ENCODE measurements around the gene RECQL5. TPM values are rescaled to one million over a fixed set of nuclear protein-coding genes. Genes with fewer than 3 reads are reported as not detected.

Gene RECQL5
- total RNA-seq, 1 donor from 2014 or later, result 64.7 TPM

DNA sequence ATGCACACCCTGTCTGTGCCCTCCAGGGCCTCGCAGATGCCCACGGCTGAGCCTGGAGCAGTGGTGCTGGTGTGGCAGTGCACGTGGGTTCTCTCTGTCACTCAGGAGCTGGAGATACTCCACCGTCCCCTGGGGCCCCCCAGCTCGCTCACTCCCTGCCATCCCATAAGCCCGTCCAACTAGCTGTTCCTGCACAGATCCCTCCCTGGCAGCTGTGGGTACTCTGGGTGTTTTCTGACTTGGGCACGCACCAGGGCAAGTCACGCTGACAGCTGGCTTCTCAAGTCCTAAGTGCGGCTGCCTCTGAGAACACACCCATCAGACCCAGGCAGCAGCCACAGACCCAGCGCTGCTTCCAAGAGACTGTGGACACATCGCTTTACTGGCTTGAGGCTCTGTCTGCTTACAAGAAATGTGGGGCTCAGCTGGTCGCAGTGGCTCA, 28.9 kb upstream of the RECQL5 start:
- no peaks in the 10 kb centered on the region for H3K9me3 Mint-ChIP-seq
- H3K4me3 Mint-ChIP-seq, result no peak overlapping the region
- no peaks in the 10 kb centered on the region for H3K27me3 Mint-ChIP-seq
- H3K36me3 Mint-ChIP-seq, result peaks cover 22% of the 10 kb centered on the region
- H3K27ac Mint-ChIP-seq, result no peak overlapping the region
- TF ChIP-seq, protein P1, sequence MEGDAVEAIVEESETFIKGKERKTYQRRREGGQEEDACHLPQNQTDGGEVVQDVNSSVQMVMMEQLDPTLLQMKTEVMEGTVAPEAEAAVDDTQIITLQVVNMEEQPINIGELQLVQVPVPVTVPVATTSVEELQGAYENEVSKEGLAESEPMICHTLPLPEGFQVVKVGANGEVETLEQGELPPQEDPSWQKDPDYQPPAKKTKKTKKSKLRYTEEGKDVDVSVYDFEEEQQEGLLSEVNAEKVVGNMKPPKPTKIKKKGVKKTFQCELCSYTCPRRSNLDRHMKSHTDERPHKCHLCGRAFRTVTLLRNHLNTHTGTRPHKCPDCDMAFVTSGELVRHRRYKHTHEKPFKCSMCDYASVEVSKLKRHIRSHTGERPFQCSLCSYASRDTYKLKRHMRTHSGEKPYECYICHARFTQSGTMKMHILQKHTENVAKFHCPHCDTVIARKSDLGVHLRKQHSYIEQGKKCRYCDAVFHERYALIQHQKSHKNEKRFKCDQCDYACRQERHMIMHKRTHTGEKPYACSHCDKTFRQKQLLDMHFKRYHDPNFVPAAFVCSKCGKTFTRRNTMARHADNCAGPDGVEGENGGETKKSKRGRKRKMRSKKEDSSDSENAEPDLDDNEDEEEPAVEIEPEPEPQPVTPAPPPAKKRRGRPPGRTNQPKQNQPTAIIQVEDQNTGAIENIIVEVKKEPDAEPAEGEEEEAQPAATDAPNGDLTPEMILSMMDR (conservative IDR thresholded peaks at IDR 0.05), result no peak
- peaks cover 27% of the 10 kb centered on the region for H3K4me1 Mint-ChIP-seq (ENCODE audit: unreplicated experiment)
- no peak for DNase-seq (ENCODE audit: extremely low spot score, unreplicated experiment)

DNA sequence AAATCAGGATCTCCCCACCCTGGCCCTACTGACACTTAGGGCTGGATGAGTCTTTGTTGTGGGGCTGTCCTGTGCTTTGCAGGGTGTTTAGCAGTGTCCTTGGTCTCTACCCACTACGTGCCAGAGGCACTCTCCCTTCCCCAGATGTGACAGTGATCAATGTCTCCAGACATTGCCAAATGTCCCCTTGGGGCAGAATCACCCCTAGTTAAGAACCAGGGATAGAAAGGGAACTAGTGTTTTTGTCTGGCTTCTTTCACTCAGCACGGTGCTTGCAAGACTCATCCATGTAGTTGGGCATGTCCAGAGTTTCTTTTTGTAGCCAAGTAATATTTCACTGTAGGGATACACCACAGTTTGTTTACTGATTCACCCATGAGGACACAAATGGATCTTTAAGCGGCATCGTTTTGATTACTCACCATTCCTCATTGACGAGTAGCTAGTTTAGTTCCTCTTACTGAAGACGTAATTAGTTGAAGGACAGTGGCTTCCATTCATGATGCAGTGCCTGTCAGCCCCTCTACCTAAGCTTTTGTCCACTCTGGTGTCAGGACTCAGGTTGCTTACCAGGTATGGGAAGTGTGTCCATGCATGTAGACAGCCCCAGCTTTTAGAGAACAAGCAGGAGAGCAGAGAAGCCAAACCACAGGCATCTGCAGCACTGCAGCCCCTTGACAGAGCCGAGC, 28.3 kb upstream of the RECQL5 start:
- DNase-seq (ENCODE audit: extremely low spot score, unreplicated experiment), result no peak
- H3K36me3 Mint-ChIP-seq, result peaks cover 22% of the 10 kb centered on the region
- peak overlapping the region; percentile 33 for H3K4me3 Mint-ChIP-seq
- H3K27me3 Mint-ChIP-seq, result no peaks in the 10 kb centered on the region
- H3K27ac Mint-ChIP-seq, result peak overlapping the region; percentile 71
- H3K4me1 Mint-ChIP-seq (ENCODE audit: unreplicated experiment), result peaks cover 27% of the 10 kb centered on the region
- TF ChIP-seq, protein P1 (conservative IDR thresholded peaks at IDR 0.05), result no peak
- H3K9me3 Mint-ChIP-seq, result no peaks in the 10 kb centered on the region

DNA sequence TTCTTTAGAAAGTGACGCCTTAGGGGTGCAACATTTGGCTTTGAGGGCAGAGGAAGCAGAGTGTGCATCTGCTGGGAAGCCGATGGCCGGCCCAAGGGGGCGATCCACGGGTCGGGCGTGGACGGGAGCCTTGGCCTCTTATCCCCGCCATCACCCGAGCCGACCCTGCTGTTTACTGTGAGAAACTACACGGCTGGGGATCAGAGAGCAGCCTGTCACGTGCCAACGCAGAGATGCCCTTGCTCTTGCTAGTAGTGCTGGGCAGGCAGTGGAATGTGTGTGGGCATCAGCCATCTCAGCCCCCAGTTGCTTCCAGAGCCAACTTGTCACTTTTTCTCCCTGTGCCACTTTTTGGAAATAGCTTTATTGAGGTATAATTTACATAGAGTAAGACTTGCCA, 27.6 kb upstream of the RECQL5 start:
- Mint-ChIP-seq H3K36me3 (peaks cover 22% of the 10 kb centered on the region), H3K4me3 (no peak overlapping the region), H3K27me3 (no peaks in the 10 kb centered on the region), H3K4me1 (ENCODE audit: unreplicated experiment) (peaks cover 31% of the 10 kb centered on the region), H3K9me3 (no peaks in the 10 kb centered on the region), H3K27ac (peak overlapping the region; percentile 71)
- TF ChIP-seq, protein P1 (conservative IDR thresholded peaks at IDR 0.05), result no peak
- DNase-seq (ENCODE audit: extremely low spot score, unreplicated experiment), result no peak

DNA sequence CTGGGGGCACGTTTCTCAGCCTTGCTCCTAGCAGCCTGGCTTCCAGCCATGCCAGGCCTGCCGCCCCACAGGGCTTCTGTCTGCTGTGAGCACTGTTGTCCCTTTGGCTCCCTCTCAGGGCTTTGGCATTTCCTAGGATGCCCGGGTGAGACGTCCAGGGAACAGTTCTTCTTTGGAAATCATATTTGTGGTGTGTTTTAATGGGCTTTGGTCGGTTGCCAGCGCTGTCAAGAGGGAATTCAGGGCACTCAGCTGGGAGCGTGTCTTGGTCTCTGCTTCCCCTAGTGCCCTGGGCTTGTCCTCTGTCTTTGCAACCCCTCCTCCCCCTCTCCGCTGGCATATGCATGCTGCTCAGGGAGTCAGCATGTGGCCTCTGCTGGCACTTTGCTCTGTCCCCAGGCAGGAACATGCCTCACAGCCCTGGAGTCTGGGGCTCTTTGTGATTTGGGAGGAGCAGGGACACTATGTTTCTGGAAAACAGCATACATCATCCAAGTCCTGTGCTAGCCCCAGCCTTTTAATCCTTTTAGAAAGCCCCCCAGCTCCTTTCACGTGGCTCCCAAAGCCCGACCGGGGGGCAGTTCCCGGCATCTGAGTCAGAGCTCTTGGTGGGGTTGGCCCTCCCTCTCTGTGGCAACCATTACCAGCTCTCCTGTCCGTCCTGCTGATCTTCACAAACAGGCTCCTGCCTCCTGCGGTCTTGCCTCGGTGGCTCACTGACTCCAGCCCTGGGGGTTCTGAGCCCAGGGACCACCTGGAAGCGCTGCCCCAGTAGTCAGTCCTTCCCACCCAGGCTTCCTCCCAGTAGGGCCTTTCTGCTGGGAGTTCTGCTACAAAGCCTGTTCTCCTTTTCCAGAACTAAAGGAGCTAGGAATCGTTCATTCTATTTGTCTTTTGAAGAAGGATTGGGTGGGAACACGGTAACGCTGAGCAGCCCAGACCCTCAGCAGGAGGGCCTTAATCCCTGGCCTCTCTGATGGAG, 26.8 kb upstream of the RECQL5 start:
- Mint-ChIP-seq H3K4me3 (no peak overlapping the region), H3K36me3 (peaks cover 21% of the 10 kb centered on the region), H3K27me3 (no peaks in the 10 kb centered on the region), H3K9me3 (no peaks in the 10 kb centered on the region), H3K27ac (peak overlapping the region; percentile 34), H3K4me1 (ENCODE audit: unreplicated experiment) (peaks cover 38% of the 10 kb centered on the region)
- TF ChIP-seq, protein P1 (conservative IDR thresholded peaks at IDR 0.05), result no peak
- DNase-seq (ENCODE audit: extremely low spot score, unreplicated experiment), result no peak

DNA sequence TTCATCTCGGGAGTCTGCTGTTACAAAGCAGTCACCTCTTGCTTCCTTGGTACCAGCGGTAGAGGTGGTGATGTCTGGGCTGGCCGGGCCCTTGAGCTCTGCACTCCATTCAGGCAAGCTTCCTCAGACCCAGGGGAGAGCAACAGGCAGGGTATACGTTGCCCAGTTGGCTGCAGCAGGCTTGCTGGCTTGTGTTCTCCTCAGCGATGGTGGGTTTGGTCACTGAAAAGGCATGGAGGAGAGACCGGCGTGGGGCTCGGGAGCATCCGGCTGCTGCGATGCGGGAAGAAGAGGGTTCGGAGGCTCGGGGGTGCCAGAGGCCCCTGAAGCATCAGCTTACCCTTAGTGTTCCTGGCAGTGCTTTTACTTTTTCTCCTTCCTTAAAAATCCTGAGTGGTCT, 26.0 kb upstream of the RECQL5 start:
- peaks cover 18% of the 10 kb centered on the region for H3K36me3 Mint-ChIP-seq
- no peak overlapping the region for H3K27ac Mint-ChIP-seq
- no peaks in the 10 kb centered on the region for H3K9me3 Mint-ChIP-seq
- DNase-seq (ENCODE audit: extremely low spot score, unreplicated experiment), result no peak
- peaks cover 37% of the 10 kb centered on the region for H3K4me1 Mint-ChIP-seq (ENCODE audit: unreplicated experiment)
- H3K4me3 Mint-ChIP-seq, result no peak overlapping the region
- no peaks in the 10 kb centered on the region for H3K27me3 Mint-ChIP-seq
- TF ChIP-seq, protein P1 (conservative IDR thresholded peaks at IDR 0.05), result no peak
